Islet of Langerhans (tissue), 1 donor: ENCODE results near the gene NPTX2.
"Not testable (repeated sequence)": the region's sequence is repeated elsewhere in the genome, so short reads cannot be mapped to it uniquely, and the experiment has no call there.

Experiments
- FAIRE-seq: peaks from one replicate; lab custom pipeline; 2011; peaks lifted over from hg19 to GRCh38; lab: Jason Lieb, UNC

The NPTX2 gene, protein sequence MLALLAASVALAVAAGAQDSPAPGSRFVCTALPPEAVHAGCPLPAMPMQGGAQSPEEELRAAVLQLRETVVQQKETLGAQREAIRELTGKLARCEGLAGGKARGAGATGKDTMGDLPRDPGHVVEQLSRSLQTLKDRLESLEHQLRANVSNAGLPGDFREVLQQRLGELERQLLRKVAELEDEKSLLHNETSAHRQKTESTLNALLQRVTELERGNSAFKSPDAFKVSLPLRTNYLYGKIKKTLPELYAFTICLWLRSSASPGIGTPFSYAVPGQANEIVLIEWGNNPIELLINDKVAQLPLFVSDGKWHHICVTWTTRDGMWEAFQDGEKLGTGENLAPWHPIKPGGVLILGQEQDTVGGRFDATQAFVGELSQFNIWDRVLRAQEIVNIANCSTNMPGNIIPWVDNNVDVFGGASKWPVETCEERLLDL

DNA sequence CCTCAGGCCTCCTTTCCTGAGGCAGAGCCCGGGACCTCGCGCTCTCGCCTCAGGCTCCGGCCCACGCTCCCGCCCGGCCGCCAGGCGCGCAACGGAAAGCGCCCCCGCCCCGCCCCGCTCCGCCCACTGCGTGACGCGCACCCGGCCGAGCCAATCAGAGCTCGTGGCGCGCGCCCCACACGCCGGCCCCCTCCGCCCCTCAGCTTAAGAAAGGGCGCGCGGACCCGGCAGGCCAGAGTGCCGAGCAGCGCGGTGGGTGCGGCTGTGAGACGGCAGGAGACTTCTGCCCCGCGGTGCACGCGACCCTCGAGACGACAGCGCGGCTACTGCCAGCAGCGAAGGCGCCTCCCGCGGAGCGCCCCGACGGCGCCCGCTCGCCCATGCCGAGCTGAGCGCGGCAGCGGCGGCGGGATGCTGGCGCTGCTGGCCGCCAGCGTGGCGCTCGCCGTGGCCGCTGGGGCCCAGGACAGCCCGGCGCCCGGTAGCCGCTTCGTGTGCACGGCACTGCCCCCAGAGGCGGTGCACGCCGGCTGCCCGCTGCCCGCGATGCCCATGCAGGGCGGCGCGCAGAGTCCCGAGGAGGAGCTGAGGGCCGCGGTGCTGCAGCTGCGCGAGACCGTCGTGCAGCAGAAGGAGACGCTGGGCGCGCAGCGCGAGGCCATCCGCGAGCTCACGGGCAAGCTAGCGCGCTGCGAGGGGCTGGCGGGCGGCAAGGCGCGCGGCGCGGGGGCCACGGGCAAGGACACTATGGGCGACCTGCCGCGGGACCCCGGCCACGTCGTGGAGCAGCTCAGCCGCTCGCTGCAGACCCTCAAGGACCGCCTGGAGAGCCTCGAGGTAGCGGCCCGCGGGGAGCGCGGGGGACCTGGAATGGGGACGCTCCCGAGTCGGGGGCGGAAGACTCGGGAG lies at the start of gene NPTX2:
Gene NPTX2 (plus strand): TSS at position 235 of the 909 bp plus-strand sequence. CDS start 177 bp downstream, at position 412.
- no peak for FAIRE-seq

DNA sequence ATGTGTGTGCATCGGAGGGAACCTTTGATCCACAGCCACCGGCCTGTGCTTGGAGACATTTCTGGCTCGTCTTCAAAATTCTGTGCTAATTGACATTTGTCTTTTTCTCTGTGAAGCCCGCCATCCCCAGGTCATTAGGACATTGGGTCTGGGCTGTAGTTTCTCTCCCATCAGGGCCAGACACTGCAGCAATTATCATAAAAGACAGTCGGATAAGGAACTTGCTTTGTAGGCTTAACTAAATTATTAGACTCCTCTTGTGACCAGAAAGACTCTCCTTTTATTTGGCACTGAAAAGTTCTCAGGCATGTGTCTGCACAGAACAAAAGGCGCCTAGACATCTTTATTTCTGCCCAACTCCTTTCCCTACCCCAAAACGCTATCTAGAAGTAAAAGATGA lies 49.1 kb upstream of the NPTX2 start:
- no peak for FAIRE-seq

DNA sequence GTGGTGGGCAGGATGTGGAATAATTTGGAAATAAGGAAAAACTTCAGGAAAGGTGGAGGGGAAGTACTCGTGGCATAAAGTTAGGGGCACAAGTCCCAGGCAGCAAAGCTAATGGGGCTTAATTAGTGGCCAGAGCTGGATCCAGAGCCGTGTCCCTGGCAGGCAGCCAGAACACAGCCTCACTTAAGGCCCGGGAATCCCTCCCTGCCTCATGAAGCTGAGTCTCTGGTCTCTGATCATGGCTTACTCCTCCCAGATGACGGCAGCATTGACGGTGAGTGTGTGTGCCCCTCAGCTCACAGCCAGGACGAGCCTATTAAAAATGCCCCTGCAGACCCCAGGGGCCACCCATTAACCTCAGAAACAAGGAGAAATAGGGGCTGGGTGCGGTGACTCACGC lies 48.2 kb upstream of the NPTX2 start:
- FAIRE-seq, result no peak

DNA sequence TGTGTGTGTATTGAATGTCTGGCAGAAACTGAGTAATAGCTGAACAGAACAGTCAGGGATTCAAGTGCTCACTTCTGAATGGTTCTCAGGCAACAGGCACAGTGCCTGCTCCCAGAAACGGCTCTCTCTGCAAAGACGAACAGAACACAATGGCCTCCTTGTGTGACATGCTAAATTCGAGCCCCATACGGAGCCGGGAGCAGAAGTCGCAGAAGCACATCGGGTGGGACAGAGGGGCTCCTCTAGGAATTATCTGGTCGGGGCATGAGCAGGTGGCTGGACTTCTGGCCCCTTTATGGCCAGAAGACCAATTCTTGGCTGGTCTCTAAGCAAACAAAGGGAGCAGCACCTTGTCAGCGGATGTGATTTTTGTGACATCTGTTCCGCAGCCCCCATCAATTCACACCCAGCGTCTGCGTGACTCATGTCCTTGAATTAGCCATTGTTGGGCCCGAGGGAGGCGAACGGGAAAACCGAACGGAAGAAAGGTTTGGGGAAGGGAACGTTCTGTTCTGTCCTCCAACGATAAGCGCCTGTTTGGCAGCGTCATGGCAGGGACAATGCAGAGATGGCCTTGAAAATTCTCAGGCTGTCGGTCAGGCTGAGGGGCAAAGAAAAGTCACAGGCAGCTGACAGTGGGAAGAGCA lies 47.3 kb upstream of the NPTX2 start:
- no peak for FAIRE-seq

DNA sequence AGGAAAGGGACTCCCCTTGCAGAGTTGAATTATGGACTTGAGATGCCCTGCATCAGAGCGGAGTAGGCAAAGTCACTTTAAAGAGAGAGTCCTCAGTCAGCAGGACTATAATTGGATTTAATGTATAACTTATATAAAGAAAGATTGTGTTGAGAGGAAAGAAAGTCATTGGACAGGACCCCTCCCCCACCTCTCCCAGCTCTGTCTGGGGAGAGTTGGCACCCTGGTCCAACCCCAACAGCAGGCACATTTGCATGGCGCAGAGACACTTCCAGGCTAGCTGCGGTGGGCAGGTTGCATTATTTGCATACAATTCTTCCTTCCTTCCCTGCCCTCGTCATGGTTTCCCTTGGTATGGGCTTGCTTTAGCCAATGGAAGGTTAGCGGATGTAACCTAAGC lies 46.1 kb upstream of the NPTX2 start:
- FAIRE-seq, result no peak

DNA sequence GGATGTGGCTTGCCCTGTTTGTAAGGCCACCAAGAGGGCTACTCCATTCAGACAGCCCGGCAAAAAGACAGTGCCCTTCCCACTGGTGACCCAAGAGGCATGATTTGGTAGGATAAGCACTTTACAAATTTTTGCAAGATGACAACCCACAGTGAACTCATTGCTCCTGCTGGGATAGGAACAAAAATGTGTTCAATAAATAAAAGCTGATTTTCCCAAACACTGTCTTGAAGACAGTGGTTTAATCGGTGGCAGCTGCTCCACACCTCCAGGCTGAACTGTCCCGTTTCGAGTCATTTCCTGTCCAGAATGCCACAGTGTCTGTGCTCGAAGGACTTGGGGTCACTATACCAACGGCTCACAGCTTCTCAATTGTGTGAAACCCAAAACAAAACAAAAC lies 45.1 kb upstream of the NPTX2 start:
- no peak for FAIRE-seq

DNA sequence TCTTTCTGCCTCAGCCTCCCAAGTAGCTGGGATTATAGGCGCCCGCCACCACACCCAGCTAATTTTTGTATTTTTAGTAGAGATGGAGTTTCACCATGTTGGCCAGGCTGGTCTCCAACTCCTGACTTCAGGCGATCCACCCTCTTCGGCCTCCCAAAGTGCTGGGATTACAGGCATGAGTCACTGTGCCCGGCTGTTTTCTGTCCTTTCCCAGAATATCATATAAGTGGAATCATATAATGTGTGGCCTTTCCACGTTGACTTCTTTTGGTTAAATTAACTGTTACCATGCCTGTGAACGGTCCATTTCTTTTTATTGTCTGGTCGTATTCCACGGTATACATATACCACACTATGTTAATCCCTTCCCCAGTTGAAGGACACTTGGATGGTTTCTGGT lies 44.4 kb upstream of the NPTX2 start:
- not testable (repeated sequence) for FAIRE-seq

DNA sequence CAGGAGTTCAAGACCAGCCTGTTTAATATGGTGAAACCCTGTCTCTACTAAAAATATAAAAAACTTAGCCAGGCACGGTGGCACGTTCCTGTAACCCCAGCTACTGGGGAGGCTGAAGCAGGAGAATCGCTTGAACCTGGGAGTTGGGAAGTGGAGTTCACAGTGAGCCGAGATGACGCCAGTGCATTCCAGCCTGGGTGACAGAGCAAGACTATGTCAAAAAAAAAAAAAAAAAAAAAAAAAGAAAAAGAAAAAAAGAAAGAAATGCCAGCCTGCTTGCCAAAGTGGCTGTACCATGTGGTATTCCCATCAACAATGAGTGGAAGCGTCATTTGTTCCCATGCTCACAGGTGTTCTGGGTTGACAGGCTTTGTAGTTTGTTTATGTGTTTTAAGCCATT lies 43.3 kb upstream of the NPTX2 start:
- no peak for FAIRE-seq

DNA sequence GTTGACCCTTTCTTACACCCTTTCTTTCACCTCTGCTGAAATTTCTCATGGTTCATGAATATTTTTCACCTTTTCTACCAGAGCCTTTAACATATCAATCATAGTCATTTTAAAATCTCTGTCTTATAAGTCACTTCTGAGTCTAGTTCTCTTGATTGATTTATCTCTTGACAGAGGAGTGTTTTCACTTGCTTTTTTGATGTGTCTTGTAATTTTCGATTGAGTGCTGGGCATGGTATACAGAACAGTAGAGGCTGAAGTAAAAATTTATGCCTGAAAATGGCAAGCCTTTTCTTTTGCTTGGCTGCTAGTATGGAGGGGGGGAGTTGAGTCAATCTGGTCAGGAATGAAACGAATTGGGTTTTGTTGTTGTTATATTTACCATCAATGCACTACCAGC lies 41.2 kb upstream of the NPTX2 start:
- FAIRE-seq, result no peak

DNA sequence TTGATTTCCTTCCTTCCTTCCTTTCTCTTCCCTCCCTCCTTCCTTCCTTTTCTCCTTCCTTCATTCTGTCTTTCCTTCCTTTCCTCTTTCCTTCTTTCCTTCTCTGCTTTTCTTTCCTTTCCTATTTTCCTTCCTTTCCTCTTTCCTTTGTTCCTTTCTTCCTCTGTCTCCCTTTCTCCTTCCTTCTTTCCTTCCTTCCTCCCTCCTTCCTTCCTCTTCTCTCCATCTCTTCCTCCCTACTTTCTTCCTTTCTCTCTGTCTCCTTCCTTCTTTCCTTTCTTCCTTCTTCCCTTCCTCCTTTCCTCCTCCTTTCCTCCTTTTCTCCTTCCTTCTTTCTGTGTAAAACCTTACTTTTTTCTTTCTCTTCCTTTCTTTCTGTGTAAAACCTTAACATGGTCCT lies 32.3 kb upstream of the NPTX2 start:
- FAIRE-seq, result no peak

DNA sequence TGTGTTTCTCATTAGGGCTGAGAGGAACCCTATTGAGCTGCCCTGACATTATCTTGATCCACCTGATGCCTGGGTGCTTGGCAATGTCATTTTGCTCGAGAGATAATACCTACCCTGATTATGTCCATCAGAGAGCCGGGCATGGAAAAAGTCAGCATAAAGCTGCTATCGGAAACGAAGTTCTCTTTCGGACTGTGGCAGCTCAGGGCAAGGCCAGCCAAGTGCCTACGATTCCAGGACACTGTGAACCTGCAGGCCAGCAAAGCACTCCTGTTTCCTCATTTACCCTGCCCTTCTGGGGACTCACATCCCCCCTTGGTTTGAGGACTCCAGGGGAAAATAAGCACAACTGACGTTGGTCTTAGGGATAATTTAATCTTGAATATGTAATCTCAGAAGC lies 25.2 kb upstream of the NPTX2 start:
- no peak for FAIRE-seq

DNA sequence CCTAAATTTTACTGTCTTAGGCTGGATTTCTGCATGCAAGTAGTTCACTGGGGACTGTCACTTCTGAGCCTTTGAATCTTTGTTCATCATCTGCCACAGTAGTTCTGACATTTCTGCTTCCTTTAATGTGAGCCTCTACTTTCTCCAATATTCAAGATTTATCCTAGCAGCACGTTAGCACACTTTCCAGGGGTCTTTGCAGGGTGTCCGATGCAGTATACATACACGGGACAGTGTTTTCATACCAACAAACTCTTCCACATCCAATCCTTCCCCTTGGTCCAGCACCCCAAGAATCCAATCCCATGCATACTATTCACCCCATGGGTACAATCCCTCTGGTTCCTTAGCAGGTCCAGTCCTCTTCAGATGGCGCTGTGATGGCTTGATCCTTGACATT lies 22.7 kb upstream of the NPTX2 start:
- no peak for FAIRE-seq

DNA sequence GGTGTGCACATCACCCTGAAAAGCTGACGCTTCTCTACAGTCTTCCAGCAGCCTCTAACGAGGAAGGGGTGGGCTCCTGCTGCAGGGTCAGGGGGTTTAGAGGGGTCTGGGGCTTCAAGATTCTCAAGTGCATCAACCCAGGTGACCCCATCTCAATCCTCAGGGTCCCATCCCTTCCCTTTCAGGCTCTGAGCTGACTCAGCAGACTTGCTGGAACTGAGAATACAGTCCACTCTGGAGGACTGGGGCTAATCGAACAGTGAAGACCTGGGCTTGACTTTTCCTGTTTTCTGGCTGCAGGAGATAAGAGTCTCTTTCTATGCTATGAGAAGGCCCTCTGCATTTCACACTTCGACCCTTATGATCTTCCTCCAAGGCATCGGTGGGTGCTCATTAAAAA lies 22.3 kb upstream of the NPTX2 start:
- no peak for FAIRE-seq

DNA sequence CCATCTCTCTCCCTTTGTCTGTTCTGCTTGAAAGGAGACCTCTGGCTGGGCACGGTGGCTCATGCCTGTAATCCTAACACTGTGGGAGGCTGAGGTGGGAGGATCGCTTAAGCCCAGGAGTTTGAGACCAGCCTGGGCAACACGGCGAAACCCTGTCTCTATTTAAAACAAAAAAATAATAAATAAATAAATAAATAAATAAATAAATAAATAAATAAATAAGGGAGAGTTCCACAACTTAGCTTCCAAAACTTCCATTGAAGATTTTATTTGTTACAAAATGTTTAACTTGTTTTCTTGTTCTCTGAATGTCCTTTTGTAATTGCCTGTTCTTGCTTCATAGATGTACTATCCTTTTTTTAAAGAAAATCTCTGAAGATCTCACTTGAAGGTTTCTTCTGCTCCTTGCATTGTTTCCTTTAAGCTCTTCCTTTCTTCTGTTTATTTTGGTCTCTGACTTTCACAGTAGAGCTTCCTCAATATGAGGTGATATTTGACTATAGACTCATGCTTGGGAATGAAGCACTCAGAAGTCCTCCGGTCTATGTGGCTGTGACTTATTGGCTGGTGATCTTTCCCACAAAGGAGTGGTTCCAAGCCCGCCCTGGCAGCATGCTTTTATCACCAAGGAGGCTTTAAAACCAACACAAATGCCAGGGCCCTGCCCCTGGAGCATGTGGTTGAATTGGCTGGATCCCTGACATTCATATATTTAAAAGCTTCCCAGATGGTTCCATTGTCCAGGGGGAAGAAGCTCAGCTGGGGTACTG lies 18.1 kb upstream of the NPTX2 start:
- FAIRE-seq, result no peak

DNA sequence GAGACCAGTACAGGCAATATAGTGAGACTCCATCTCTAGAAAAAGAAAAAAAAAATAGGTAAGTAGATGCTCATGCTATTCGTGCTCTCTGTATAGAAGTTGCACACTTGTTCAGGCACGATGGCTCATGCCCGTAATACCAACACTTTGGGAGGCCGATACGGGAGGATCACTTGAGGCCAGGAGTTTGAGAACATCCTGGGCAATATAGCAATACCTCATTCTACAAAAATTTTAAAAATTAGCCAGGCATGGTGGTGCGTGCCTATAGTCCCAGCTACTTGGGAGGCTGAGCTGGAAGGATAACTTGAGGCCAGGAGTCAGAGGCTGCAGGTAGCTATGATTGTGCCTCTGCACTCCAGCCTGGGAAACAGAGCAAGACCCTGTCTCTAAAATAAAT lies 17.2 kb upstream of the NPTX2 start:
- no peak for FAIRE-seq

DNA sequence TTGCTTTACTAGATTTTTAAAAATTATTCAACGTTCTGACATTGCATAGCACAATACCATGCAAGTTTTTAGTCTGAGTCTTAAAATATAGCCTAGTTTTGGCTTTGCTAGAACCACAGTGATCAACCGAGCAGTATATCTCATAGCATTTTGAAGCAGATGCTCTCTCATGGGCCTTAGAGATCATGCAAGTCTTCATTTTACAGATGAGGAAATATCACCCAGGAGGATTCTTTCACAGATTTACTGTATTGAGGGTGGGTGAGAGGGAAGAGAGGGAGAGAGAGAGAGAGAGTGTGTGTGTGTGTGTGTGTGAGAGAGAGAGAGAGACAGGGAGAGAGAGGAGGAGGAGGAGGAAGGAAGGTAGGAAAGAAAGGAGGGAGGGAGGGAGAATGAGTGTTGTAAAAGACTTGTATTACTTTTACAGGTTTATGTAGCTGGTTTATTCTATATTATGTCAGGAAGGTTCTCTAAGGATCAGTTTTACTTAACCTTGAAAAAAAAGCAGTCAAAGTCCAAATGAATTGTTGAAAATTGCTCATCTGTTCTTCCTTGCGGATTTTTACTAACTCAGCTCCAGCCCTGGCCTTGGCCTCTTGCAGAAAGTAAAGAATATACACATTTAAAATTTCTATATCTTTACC lies 14.2 kb upstream of the NPTX2 start:
- FAIRE-seq, result no peak

DNA sequence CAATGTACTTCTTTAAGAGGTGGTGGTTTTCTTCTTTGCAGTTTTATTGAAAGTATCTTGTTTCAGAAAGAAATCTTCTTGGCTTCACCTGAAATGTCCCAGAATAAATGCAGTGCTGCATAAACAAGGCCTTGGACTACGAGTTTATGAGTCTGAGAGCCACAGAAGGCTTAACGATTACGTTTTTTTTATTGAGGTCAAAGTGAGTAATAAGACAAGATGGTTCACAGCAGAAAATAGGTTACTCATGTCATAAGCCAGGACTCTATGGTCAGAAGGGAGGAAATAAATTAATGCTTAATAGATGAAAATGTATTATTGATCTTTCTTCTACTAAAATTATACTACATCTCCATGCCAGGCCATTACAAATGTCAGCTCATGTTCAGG lies 13.7 kb upstream of the NPTX2 start:
- no peak for FAIRE-seq

DNA sequence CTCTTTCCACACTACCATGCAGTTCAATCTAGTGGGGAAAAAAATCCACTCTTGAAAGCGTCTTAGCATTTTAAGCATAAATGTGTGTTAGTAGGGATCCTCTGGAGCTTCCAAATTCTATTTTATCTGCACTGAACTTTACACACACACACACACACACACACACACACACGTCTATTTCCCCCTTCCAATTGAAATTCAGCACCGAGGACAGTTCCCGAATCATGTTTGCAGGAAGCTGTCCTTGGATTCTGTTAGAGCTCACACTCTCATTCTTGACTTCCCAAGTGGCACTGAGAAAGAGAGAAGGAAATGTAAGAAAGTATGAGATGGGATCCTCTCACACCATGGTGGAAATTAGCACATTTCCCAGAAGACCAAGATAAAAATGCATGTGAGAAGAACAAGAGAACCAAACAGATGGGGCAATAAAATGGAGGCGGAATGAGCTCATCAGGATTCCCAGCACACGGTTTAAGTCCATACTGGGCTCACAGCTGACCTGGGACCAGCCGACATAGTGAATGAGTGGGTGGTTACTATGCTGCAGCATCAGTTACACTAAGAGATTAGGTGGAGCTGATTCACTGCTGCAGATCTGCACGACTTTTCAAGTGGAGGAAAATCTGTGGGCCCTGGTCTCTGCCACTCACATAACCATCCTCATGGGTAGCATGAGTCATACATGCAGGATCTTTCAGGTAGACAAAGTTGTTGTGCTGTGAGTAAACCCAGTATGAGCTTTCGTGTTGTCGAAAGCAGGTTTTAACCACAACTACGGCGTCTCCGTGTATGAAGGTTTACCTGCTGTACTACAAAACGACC lies 3.3 kb upstream of the NPTX2 start:
- FAIRE-seq, result no peak

DNA sequence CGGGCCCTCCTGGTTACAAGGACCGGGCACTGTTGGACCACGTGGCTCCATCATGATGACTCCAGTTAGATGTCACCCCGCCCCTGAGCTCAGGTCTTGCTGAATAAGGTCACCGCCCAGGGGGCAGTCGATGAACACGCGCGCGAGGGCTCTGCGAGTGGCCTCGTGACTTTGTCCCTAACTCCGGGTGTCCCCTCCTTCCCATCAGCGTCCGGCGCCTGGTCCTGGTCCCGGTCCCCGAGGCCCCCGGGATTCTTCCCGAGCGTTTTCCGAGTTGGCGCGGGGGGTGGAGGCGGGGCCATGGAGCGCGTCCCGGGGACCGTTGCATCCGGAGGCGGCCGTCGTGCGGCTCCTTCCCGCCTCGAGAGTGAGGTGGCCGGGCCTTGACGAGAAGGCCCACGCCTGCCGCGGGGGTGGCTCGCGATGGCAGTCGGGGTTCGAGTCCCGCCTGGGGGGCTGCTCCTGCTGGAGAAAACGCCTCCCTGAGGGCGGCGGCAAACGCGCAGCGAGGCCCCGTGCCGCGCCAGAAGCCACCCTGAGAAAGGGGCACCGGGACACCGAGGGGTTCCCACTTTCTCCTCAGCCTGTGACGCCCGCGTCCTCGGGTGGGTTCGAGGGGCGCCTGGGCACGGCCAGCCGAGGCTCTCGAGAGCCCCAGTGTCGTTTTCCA lies 569 bp upstream of the NPTX2 start:
- FAIRE-seq, result no peak

DNA sequence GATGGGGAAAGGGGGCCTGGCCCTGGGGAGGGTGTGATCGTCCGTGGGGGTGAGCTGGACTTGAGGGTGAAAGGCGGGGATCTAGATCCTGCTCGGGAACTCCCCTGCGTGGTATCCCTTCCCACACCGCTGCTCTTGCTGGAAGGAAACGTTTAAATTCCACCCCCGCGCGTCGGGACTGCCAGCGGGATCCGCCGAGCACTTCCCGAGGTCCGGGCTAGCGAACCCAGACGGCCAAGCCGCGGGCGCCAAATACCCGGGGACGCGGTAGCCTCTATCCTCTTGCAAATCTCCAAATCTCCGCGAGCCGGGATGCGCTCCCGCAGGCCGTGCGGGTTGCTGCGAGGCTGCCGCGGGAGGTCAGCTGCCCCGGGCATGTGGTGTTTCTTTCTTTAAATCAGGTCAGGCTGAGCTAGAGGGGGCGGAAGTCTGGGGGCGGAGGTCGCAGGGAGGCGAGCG lies 904 bp downstream of the NPTX2 start:
- no peak for FAIRE-seq
